ENCODE data around the gene HAUS5. TPM values are rescaled to one million over a fixed set of nuclear protein-coding genes. Genes with fewer than 3 reads are reported as not detected.

HAUS5 gene
- total RNA-seq, 1 donor from 2014 or later = 15.9 TPM

GRCh38 chr19:35623327-35624010 lies 10.9 kb downstream of the HAUS5 start:
- Mint-ChIP-seq H3K4me3 (ENCODE audit: unreplicated experiment) (no peak overlapping the region), H3K9me3 (ENCODE audit: unreplicated experiment) (peaks cover 8% of the 10 kb centered on the region), H3K27me3 (ENCODE audit: unreplicated experiment) (peaks cover 9% of the 10 kb centered on the region), H3K36me3 (ENCODE audit: unreplicated experiment) (no peaks in the 10 kb centered on the region), H3K27ac (ENCODE audit: unreplicated experiment) (peak overlapping the region; percentile 40), H3K4me1 (ENCODE audit: low read depth, unreplicated experiment) (no peaks in the 10 kb centered on the region)
- no peak for DNase-seq
- TF ChIP-seq CTCF (IDR thresholded peaks at IDR 0.05; ENCODE audit: partially characterized antibody, unreplicated experiment) = no peak

GRCh38 chr19:35628264-35628564 lies 15.7 kb downstream of the HAUS5 start:
- Mint-ChIP-seq H3K4me3 (ENCODE audit: unreplicated experiment) (peak overlapping the region; percentile 98), H3K9me3 (ENCODE audit: unreplicated experiment) (peaks cover 7% of the 10 kb centered on the region), H3K4me1 (ENCODE audit: low read depth, unreplicated experiment) (peaks cover 2% of the 10 kb centered on the region), H3K36me3 (ENCODE audit: unreplicated experiment) (no peaks in the 10 kb centered on the region), H3K27ac (ENCODE audit: unreplicated experiment) (peak overlapping the region; percentile 52), H3K27me3 (ENCODE audit: unreplicated experiment) (peaks cover 9% of the 10 kb centered on the region)
- no peak for TF ChIP-seq CTCF (IDR thresholded peaks at IDR 0.05; ENCODE audit: partially characterized antibody, unreplicated experiment)
- no peak for DNase-seq

- DNase-seq = peak; percentile 97
- no peak for TF ChIP-seq CTCF (IDR thresholded peaks at IDR 0.05; ENCODE audit: partially characterized antibody, unreplicated experiment)
- peaks cover 7% of the 10 kb centered on the region for H3K9me3 Mint-ChIP-seq (ENCODE audit: unreplicated experiment)
- peak within 1 kb of the TSS; percentile 90 for H3K27ac Mint-ChIP-seq (ENCODE audit: unreplicated experiment)
- H3K4me1 Mint-ChIP-seq (ENCODE audit: low read depth, unreplicated experiment) = peaks cover 2% of the 10 kb centered on the region
- no peaks in the 10 kb centered on the region for H3K36me3 Mint-ChIP-seq (ENCODE audit: unreplicated experiment)
- peak within 1 kb of the TSS; percentile 98 for H3K4me3 Mint-ChIP-seq (ENCODE audit: unreplicated experiment)
- H3K27me3 Mint-ChIP-seq (ENCODE audit: unreplicated experiment) = peaks cover 5% of the 10 kb centered on the region
Observed at GRCh38 chr19:35628565-35629331, 16.2 kb downstream of the HAUS5 start, which contains the start of gene RBM42. TSS of gene RBM42 (plus strand) at chr19:35629036. CDS start at chr19:35629154, 118 bp downstream.

DNA sequence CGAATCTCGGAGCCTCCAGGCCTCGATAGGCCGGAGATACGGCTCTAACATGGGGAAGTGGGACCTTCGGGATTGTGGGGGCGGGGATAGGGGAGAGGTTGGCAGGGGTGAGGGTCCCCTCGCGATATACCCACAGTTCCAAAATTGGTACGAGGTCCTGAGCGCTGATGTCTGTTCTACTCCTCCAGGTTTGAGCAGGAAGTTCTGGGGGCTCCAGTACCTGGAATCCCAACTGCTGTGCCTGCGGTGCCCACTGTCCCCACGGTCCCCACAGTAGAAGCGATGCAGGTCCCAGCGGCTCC lies 16.7 kb downstream of the HAUS5 start:
- Mint-ChIP-seq H3K4me3 (ENCODE audit: unreplicated experiment) (peak overlapping the region; percentile 98), H3K27ac (ENCODE audit: unreplicated experiment) (no peak overlapping the region), H3K9me3 (ENCODE audit: unreplicated experiment) (peaks cover 7% of the 10 kb centered on the region), H3K27me3 (ENCODE audit: unreplicated experiment) (peaks cover 5% of the 10 kb centered on the region), H3K36me3 (ENCODE audit: unreplicated experiment) (no peaks in the 10 kb centered on the region), H3K4me1 (ENCODE audit: low read depth, unreplicated experiment) (peaks cover 2% of the 10 kb centered on the region)
- no peak for TF ChIP-seq CTCF (IDR thresholded peaks at IDR 0.05; ENCODE audit: partially characterized antibody, unreplicated experiment)
- DNase-seq = no peak
